ENCODE data around the gene MAP1S.

The MAP1S gene

GRCh38 chr19:17752865-17753639, 33.8 kb downstream of the MAP1S start:
- H3K9me3 ChIP-seq (ENCODE audit: low read length): no peaks in the 10 kb centered on the region

GRCh38 chr19:17753976-17754375, 34.7 kb downstream of the MAP1S start:
- Histone ChIP-seq H3K27me3 (ENCODE audit: insufficient read depth, low read length) (no peaks in the 10 kb centered on the region), H2AFZ (ENCODE audit: low read depth, low read length) (no peak overlapping the region), H3K4me1 (ENCODE audit: insufficient read depth, low read length) (peaks cover 35% of the 10 kb centered on the region), H3K4me3 (ENCODE audit: low read length) (no peak overlapping the region), H3K9me3 (ENCODE audit: low read length) (no peaks in the 10 kb centered on the region), H3K36me3 (ENCODE audit: insufficient read depth, low read length) (no peaks in the 10 kb centered on the region)

More at GRCh38 chr19:17752865-17753639, 33.8 kb downstream of the MAP1S start:
- Histone ChIP-seq H3K27me3 (ENCODE audit: insufficient read depth, low read length) (no peaks in the 10 kb centered on the region), H3K36me3 (ENCODE audit: insufficient read depth, low read length) (no peaks in the 10 kb centered on the region), H3K4me3 (ENCODE audit: low read length) (no peak overlapping the region), H2AFZ (ENCODE audit: low read depth, low read length) (no peak overlapping the region), H3K4me1 (ENCODE audit: insufficient read depth, low read length) (peaks cover 37% of the 10 kb centered on the region)

- H3K4me3 ChIP-seq (ENCODE audit: low read length): no peak overlapping the region
- no peaks in the 10 kb centered on the region for H3K9me3 ChIP-seq (ENCODE audit: low read length)
- no peaks in the 10 kb centered on the region for H3K36me3 ChIP-seq (ENCODE audit: insufficient read depth, low read length)
- H3K27me3 ChIP-seq (ENCODE audit: insufficient read depth, low read length): no peaks in the 10 kb centered on the region
- H2AFZ ChIP-seq (ENCODE audit: low read depth, low read length): no peak overlapping the region
- H3K4me1 ChIP-seq (ENCODE audit: insufficient read depth, low read length): peaks cover 35% of the 10 kb centered on the region
These were observed 35.6 kb downstream of the MAP1S start for GRCh38 chr19:17754634-17755442.

GRCh38 chr19:17755443-17755890, 36.2 kb downstream of the MAP1S start:
- Histone ChIP-seq H3K4me3 (ENCODE audit: low read length) (no peak overlapping the region), H3K27me3 (ENCODE audit: insufficient read depth, low read length) (no peaks in the 10 kb centered on the region), H3K36me3 (ENCODE audit: insufficient read depth, low read length) (no peaks in the 10 kb centered on the region), H3K9me3 (ENCODE audit: low read length) (no peaks in the 10 kb centered on the region), H2AFZ (ENCODE audit: low read depth, low read length) (no peak overlapping the region), H3K4me1 (ENCODE audit: insufficient read depth, low read length) (peaks cover 35% of the 10 kb centered on the region)

GRCh38 chr19:17755977-17756670, 36.8 kb downstream of the MAP1S start:
- Histone ChIP-seq H3K36me3 (ENCODE audit: insufficient read depth, low read length) (no peaks in the 10 kb centered on the region), H3K9me3 (ENCODE audit: low read length) (no peaks in the 10 kb centered on the region), H3K27me3 (ENCODE audit: insufficient read depth, low read length) (no peaks in the 10 kb centered on the region), H3K4me3 (ENCODE audit: low read length) (no peak overlapping the region), H2AFZ (ENCODE audit: low read depth, low read length) (no peak overlapping the region), H3K4me1 (ENCODE audit: insufficient read depth, low read length) (peaks cover 35% of the 10 kb centered on the region)

- H3K4me3 ChIP-seq (ENCODE audit: low read length): no peak overlapping the region
- no peaks in the 10 kb centered on the region for H3K27me3 ChIP-seq (ENCODE audit: insufficient read depth, low read length)
- peaks cover 35% of the 10 kb centered on the region for H3K4me1 ChIP-seq (ENCODE audit: insufficient read depth, low read length)
- no peak overlapping the region for H2AFZ ChIP-seq (ENCODE audit: low read depth, low read length)
- no peaks in the 10 kb centered on the region for H3K9me3 ChIP-seq (ENCODE audit: low read length)
- no peaks in the 10 kb centered on the region for H3K36me3 ChIP-seq (ENCODE audit: insufficient read depth, low read length)
These were observed 37.8 kb downstream of the MAP1S start for GRCh38 chr19:17757125-17757524.

GRCh38 chr19:17758515-17758914, 39.2 kb downstream of the MAP1S start:
- peaks cover 38% of the 10 kb centered on the region for H3K4me1 ChIP-seq (ENCODE audit: insufficient read depth, low read length)
- H3K36me3 ChIP-seq (ENCODE audit: insufficient read depth, low read length): no peaks in the 10 kb centered on the region
- no peak overlapping the region for H3K4me3 ChIP-seq (ENCODE audit: low read length)
- H3K27me3 ChIP-seq (ENCODE audit: insufficient read depth, low read length): no peaks in the 10 kb centered on the region
- no peak overlapping the region for H2AFZ ChIP-seq (ENCODE audit: low read depth, low read length)
- no peaks in the 10 kb centered on the region for H3K9me3 ChIP-seq (ENCODE audit: low read length)

GRCh38 chr19:17761148-17761547, 41.9 kb downstream of the MAP1S start:
- Histone ChIP-seq H3K36me3 (ENCODE audit: insufficient read depth, low read length) (peaks cover 4% of the 10 kb centered on the region), H2AFZ (ENCODE audit: low read depth, low read length) (no peak overlapping the region), H3K27me3 (ENCODE audit: insufficient read depth, low read length) (no peaks in the 10 kb centered on the region), H3K4me3 (ENCODE audit: low read length) (no peak overlapping the region), H3K4me1 (ENCODE audit: insufficient read depth, low read length) (peaks cover 14% of the 10 kb centered on the region), H3K9me3 (ENCODE audit: low read length) (no peaks in the 10 kb centered on the region)

GRCh38 chr19:17762505-17763229, 43.4 kb downstream of the MAP1S start:
- H2AFZ ChIP-seq (ENCODE audit: low read depth, low read length): no peak overlapping the region
- H3K4me3 ChIP-seq (ENCODE audit: low read length): no peak overlapping the region
- H3K9me3 ChIP-seq (ENCODE audit: low read length): no peaks in the 10 kb centered on the region
- H3K4me1 ChIP-seq (ENCODE audit: insufficient read depth, low read length): peaks cover 9% of the 10 kb centered on the region
- H3K36me3 ChIP-seq (ENCODE audit: insufficient read depth, low read length): peaks cover 8% of the 10 kb centered on the region
- H3K27me3 ChIP-seq (ENCODE audit: insufficient read depth, low read length): no peaks in the 10 kb centered on the region

GRCh38 chr19:17764348-17764747, 45.1 kb downstream of the MAP1S start:
- H3K27me3 ChIP-seq (ENCODE audit: insufficient read depth, low read length): no peaks in the 10 kb centered on the region
- peaks cover 8% of the 10 kb centered on the region for H3K36me3 ChIP-seq (ENCODE audit: insufficient read depth, low read length)
- no peak overlapping the region for H2AFZ ChIP-seq (ENCODE audit: low read depth, low read length)
- H3K4me3 ChIP-seq (ENCODE audit: low read length): no peak overlapping the region
- H3K4me1 ChIP-seq (ENCODE audit: insufficient read depth, low read length): peaks cover 9% of the 10 kb centered on the region
- H3K9me3 ChIP-seq (ENCODE audit: low read length): no peaks in the 10 kb centered on the region

GRCh38 chr19:17765069-17765618, 45.9 kb downstream of the MAP1S start:
- Histone ChIP-seq H3K4me1 (ENCODE audit: insufficient read depth, low read length) (peaks cover 9% of the 10 kb centered on the region), H3K36me3 (ENCODE audit: insufficient read depth, low read length) (peaks cover 8% of the 10 kb centered on the region), H3K27me3 (ENCODE audit: insufficient read depth, low read length) (no peaks in the 10 kb centered on the region), H2AFZ (ENCODE audit: low read depth, low read length) (no peak overlapping the region), H3K9me3 (ENCODE audit: low read length) (no peaks in the 10 kb centered on the region), H3K4me3 (ENCODE audit: low read length) (no peak overlapping the region)

GRCh38 chr19:17766543-17767131, 47.4 kb downstream of the MAP1S start:
- Histone ChIP-seq H3K4me1 (ENCODE audit: insufficient read depth, low read length) (peaks cover 9% of the 10 kb centered on the region), H2AFZ (ENCODE audit: low read depth, low read length) (no peak overlapping the region), H3K4me3 (ENCODE audit: low read length) (no peak overlapping the region)

More at GRCh38 chr19:17766543-17767131, 47.4 kb downstream of the MAP1S start:
- H3K36me3 ChIP-seq (ENCODE audit: insufficient read depth, low read length): peaks cover 8% of the 10 kb centered on the region
- no peaks in the 10 kb centered on the region for H3K27me3 ChIP-seq (ENCODE audit: insufficient read depth, low read length)
- no peaks in the 10 kb centered on the region for H3K9me3 ChIP-seq (ENCODE audit: low read length)

Measured in neuron (in vitro differentiated cells).